ENCODE data around the gene COG2.

- no peak for TF ChIP-seq RFX5 (IDR thresholded peaks at IDR 0.05; ENCODE audit: low read depth, low read length)
- TF ChIP-seq CTCF (CRISPR knock-in tag; IDR thresholded peaks at IDR 0.05), result no peak
- no peak for TF ChIP-seq JUNB (CRISPR knock-in tag; IDR thresholded peaks at IDR 0.05; ENCODE audit: borderline replicate concordance)
- TF ChIP-seq ZNF687 (CRISPR knock-in tag; IDR thresholded peaks at IDR 0.05), result no peak
- TF ChIP-seq ZNF329 (CRISPR knock-in tag; IDR thresholded peaks at IDR 0.05; ENCODE audit: low read depth), result no peak
- no peak for TF ChIP-seq ERF (CRISPR knock-in tag; IDR thresholded peaks at IDR 0.05)
- no peak for TF ChIP-seq PLSCR1 (CRISPR knock-in tag; IDR thresholded peaks at IDR 0.05; ENCODE audit: borderline replicate concordance)
- TF ChIP-seq SOX6 (IDR thresholded peaks at IDR 0.05), result no peak
- peak; percentile 67 for TF ChIP-seq SOX6 (CRISPR knock-in tag; IDR thresholded peaks at IDR 0.05)
- TF ChIP-seq MXD4 (CRISPR knock-in tag; IDR thresholded peaks at IDR 0.05), result no peak
- TF ChIP-seq ZNF691 (CRISPR knock-in tag; IDR thresholded peaks at IDR 0.05; ENCODE audit: borderline replicate concordance, low read depth), result no peak
- no peak for TF ChIP-seq TEAD2 (CRISPR knock-in tag; IDR thresholded peaks at IDR 0.05)
Measured at GRCh38 chr1:230633469-230633868, 8.8 kb upstream of the COG2 start.
